Activated CD8-positive, alpha-beta T cell treated with anti-CD3 and anti-CD28 coated beads for 36 hours (primary cell): ENCODE measurements around the gene ZFP36L2. TPM values are rescaled to one million over a fixed set of nuclear protein-coding genes. Genes with fewer than 3 reads are reported as not detected.

Source experiments
- ATAC-seq: fragments of 200-7000 bp; cut with Tn5 transposase; one replicate; pipeline ENCODE4 v1.10.0; 2021; ENCODE audit warnings: mild to moderate bottlenecking, moderate library complexity
- CTCF ChIA-PET: fragments of 350-600 bp; sonication (Branson Sonifier 250); formaldehyde crosslinking; loops from one replicate; lab custom pipeline; 2021; ENCODE audit warnings: antibody characterized with exemption; lab: Charles Lee
- POLR2A ChIA-PET: fragments of 350-600 bp; sonication (Branson Sonifier 250); formaldehyde crosslinking; loops from one replicate; lab custom pipeline; 2021; ENCODE audit warnings: antibody characterized with exemption; lab: Charles Lee
- DNase-seq: peaks from one replicate; pipeline ENCODE4 v3.0.0-alpha.2; 2020
- H3K27ac Mint-ChIP-seq: one replicate; pipeline ENCODE4 v1.8.0; 2021; ENCODE audit warnings: mild to moderate bottlenecking, mixed read lengths
- H3K27me3 Mint-ChIP-seq: one replicate; pipeline ENCODE4 v1.8.0; 2021; ENCODE audit warnings: mixed read lengths
- H3K36me3 Mint-ChIP-seq: one replicate; pipeline ENCODE4 v1.8.0; 2021; ENCODE audit warnings: low read depth, mixed read lengths
- H3K4me1 Mint-ChIP-seq: one replicate; pipeline ENCODE4 v1.8.0; 2021; ENCODE audit warnings: low read depth, mixed read lengths
- H3K4me3 Mint-ChIP-seq: one replicate; pipeline ENCODE4 v1.8.0; 2021; ENCODE audit warnings: mild to moderate bottlenecking, moderate library complexity, mixed read lengths
- H3K9me3 Mint-ChIP-seq: one replicate; pipeline ENCODE4 v1.8.0; 2021; ENCODE audit warnings: mixed read lengths
- CTCF ChIP-seq: fragments of 200-600 bp; IDR thresholded peaks from one replicate; pipeline ENCODE4 v1.8.0; 2022; ENCODE audit warnings: antibody characterized with exemption, mild to moderate bottlenecking
- intact Hi-C: fragments of 100-400 bp; cut with micrococcal nuclease; formaldehyde crosslinking; loops from one replicate; pipeline ENCODE4 v1.10.0; 2022
- total RNA-seq, 2 experiments: library from RNA; stranded (reverse); gene quantifications; one replicate each; pipeline ENCODE4 v1.2.3, GENCODE V29; 2021

ZFP36L2 gene
- total RNA-seq, 2 experiments from 2014 or later, result 102 to 106 TPM

GRCh38 chr2:43259512-43259911 lies 33.1 kb upstream of the ZFP36L2 start:
- CTCF ChIA-PET, result interaction anchor here (1.4 to 1.5 kb wide), 2 partner anchors 14 to 225 kb away, joined by 3 read pairs; no protein-coding TSS in a partner anchor

DNA sequence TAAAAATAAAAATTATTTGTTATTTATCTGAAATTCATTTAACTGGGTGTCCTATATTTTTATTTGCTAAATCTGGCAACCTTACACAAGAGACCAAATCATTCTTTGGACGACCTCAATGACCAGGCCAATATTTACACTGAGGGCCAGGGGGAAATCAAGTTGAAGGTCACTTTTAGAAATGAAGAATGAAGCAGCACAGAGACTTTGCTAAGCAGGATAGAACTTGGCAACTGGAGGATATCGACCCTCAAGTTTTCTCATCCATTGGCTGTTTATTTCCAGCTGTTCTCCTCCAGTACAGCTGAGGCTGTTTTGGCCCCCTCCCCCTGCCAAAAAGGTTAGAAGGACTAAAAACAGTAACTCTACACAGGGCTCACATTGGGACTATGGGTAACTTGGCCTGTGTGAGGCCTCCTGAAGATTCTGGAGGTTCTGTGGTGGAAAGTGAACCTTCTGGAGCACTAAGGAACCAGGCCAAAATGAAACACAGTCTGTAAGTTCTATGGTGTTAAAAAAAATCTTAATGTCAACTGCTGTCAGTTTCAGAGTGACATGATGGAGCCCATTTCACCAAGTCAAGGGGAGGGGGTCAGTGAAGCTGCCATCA lies 32.2 kb upstream of the ZFP36L2 start:
- CTCF ChIA-PET, result interaction anchor here (1.4 to 1.5 kb wide), 2 partner anchors 13 to 226 kb away, joined by 3 read pairs; no protein-coding TSS in a partner anchor
- TF ChIP-seq CTCF, result no peak

More at GRCh38 chr2:43259512-43259911, 33.1 kb upstream of the ZFP36L2 start:
- ATAC-seq (no peak), DNase-seq (no peak)
- H3K9me3 Mint-ChIP-seq, result no peaks in the 10 kb centered on the region
- H3K36me3 Mint-ChIP-seq, result peaks cover 5% of the 10 kb centered on the region
- POLR2A ChIA-PET, result no interaction called here
- no peak for TF ChIP-seq CTCF
- H3K27ac Mint-ChIP-seq, result no peak overlapping the region
- H3K27me3 Mint-ChIP-seq, result no peaks in the 10 kb centered on the region
- intact Hi-C loops, result no loop called here
- no peak overlapping the region for H3K4me3 Mint-ChIP-seq
- H3K4me1 Mint-ChIP-seq, result no peaks in the 10 kb centered on the region

DNA sequence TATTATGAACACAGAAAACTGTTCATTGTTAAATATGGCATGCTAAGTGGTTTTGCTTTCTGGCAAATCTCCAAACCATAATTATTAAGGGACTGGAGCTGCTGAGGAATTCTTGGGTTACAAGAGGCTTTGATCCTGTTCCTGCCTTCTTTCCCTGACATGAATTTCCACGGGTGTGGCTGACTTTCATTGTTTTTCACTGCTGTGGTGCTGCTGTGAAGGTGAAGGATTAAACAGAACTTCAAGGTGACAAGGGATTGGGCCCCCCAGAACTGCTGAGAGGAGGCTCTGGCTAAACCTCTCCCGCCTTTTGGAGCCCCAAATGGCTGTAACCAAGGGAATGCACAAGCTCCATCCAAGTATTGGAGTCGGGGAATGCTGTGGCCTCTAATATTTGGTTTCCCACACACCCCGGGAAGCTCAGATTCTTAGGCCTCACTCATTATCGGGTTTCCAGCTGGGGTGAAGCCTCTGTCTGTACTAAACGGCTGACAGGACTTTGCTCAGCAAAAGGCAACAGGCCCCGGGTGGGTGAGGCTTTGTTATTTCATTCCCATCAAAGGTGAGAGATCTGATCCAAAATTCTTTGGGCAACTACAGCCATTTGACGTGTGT lies 29.0 kb upstream of the ZFP36L2 start:
- Mint-ChIP-seq H3K27ac (no peak overlapping the region), H3K36me3 (peaks cover 3% of the 10 kb centered on the region), H3K4me1 (no peaks in the 10 kb centered on the region), H3K4me3 (no peak overlapping the region), H3K27me3 (no peaks in the 10 kb centered on the region), H3K9me3 (no peaks in the 10 kb centered on the region)
- ChIA-PET POLR2A (no interaction called here), CTCF (no interaction called here)
- DNase-seq (no peak), ATAC-seq (no peak)
- TF ChIP-seq CTCF, result no peak
- intact Hi-C loops, result no loop called here

More for the DNA sequence above, 32.2 kb upstream of the ZFP36L2 start:
- Mint-ChIP-seq H3K9me3 (no peaks in the 10 kb centered on the region), H3K36me3 (peaks cover 5% of the 10 kb centered on the region), H3K27me3 (no peaks in the 10 kb centered on the region), H3K4me1 (no peaks in the 10 kb centered on the region), H3K27ac (no peak overlapping the region), H3K4me3 (no peak overlapping the region)
- DNase-seq (no peak), ATAC-seq (peak; percentile 10)
- intact Hi-C loops, result no loop called here
- POLR2A ChIA-PET, result no interaction called here

DNA sequence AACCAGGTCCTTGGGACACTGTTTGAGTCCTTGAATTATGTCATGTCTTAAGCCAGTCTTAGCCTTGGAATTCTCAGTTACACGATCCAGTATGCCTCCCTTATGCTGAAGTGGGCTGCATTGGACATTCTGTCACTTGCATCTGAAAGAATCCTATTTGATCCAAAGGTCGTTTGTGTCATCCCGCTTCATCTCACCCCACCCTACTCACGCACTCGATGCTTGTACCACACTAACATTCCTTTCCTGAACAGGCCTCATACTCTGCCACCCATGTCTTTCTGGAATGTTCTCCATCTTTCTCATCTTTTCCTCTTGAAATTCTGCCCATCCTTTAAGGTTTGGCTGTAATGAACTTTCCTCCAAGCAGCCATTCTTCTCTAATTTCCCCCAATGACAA lies 27.9 kb upstream of the ZFP36L2 start:
- no peak for TF ChIP-seq CTCF
- DNase-seq, result no peak
- Mint-ChIP-seq H3K4me1 (no peaks in the 10 kb centered on the region), H3K4me3 (no peak overlapping the region), H3K9me3 (no peaks in the 10 kb centered on the region), H3K27me3 (no peaks in the 10 kb centered on the region), H3K36me3 (peaks cover 3% of the 10 kb centered on the region), H3K27ac (no peak overlapping the region)
- intact Hi-C loops, result no loop called here
- no peak for ATAC-seq
- CTCF ChIA-PET, result interaction anchor here (1.0 to 1.9 kb wide), 2 partner anchors 17 to 25 kb away, joined by 3 to 4 read pairs; no protein-coding TSS in a partner anchor
- POLR2A ChIA-PET, result no interaction called here

DNA sequence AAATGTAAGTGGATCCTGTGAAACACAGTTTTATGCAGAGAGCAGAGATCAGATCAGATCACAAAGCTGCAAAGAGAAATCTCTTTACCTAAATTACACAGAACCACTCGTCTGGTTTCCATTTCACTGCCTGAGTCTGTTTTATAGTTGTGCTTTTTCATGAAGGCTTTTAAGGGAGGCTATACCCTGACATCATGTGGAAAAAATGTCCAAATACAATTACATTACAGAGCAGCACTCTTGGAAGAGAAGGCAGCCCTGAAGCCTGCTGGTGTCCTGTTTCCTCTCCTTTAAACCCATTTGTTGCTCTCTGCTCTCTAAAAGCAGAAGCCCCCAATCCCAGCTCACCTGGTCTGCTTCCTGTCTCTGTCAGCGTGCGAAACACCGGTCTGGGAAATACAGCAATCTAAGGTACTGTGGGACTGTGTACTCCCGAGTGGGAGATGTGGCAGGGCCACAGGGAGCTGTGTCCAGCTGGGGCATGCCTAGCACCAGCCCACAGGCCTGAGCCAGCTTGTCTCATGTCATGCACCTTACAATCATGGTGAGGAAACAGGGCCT lies 24.8 kb upstream of the ZFP36L2 start:
- H3K36me3 Mint-ChIP-seq, result peaks cover 3% of the 10 kb centered on the region
- no peak overlapping the region for H3K4me3 Mint-ChIP-seq
- intact Hi-C loops, result no loop called here
- no peaks in the 10 kb centered on the region for H3K27me3 Mint-ChIP-seq
- no peak for ATAC-seq
- no peaks in the 10 kb centered on the region for H3K9me3 Mint-ChIP-seq
- ChIA-PET CTCF (no interaction called here), POLR2A (no interaction called here)
- H3K4me1 Mint-ChIP-seq, result no peaks in the 10 kb centered on the region
- H3K27ac Mint-ChIP-seq, result no peak overlapping the region
- no peak for TF ChIP-seq CTCF
- DNase-seq, result no peak
